SK-N-SH (cell line): ENCODE measurements around the gene RRN3. TPM values are rescaled to one million over a fixed set of nuclear protein-coding genes. Genes with fewer than 3 reads are reported as not detected.
A peak's percentile ranks its signal among the peaks of the same experiment; 100 is the strongest.

ENCODE experiments used
- CTCF ChIA-PET: fragments of 300-600, 350-600 bp; formaldehyde crosslinking; extraction: SDS; loops from one replicate; lab custom pipeline; 2021; lab: Yijun Ruan, JAX
- POLR2A ChIA-PET: fragments of 350-600 bp; sonication (Branson Sonifier 250); formaldehyde crosslinking; extraction: SDS; loops from one replicate; lab custom pipeline; 2020; ENCODE audit warnings: antibody characterized with exemption, inconsistent platforms; lab: Yijun Ruan, JAX
- DNase-seq: peaks from one replicate; pipeline ENCODE4 v3.0.0; 2012
- H2AFZ ChIP-seq: fragments of 200-600 bp; sonication (generic); 2 replicates; pipeline ENCODE4 v1.8.1; 2016; ENCODE audit warnings: antibody characterized with exemption, mild to moderate bottlenecking, low read depth
- H3F3A ChIP-seq: fragments of 200-600 bp; sonication (generic); replicated peaks from 2 replicates; pipeline ENCODE3; 2016; ENCODE audit warnings: antibody characterized with exemption, mild to moderate bottlenecking; ENCODE audit not compliant: insufficient read depth
- H3K27ac ChIP-seq, 2 experiments: fragments of 200-500 bp in 1 of 2; fragments of 200-600 bp in 1 of 2; sonication (Bioruptor generic) in 1 of 2; sonication (generic), shearing (Covaris generic) in 1 of 2; 2 replicates each; pipeline versions ENCODE4 v1.5.1 to v1.6.1; 2014 to 2016; ENCODE audit warnings: low read depth in 2 of 2, inconsistent platforms in 1 of 2, low read length in 1 of 2, mild to moderate bottlenecking in 1 of 2, mixed read lengths in 1 of 2
- H3K27me3 ChIP-seq: fragments of 200-600 bp; sonication (generic), shearing (Covaris generic); 2 replicates; pipeline ENCODE4 v1.6.1; 2016; ENCODE audit warnings: mixed run types; ENCODE audit not compliant: insufficient read depth
- H3K36me3 ChIP-seq, 2 experiments: fragments of 200-500 bp in 1 of 2; fragments of 200-600 bp in 1 of 2; sonication (Bioruptor generic) in 1 of 2; sonication (generic) in 1 of 2; replicated peaks in 1 of 2; 2 replicates each; pipeline versions ENCODE3 to v1.5.1; 2014 to 2016; ENCODE audit warnings: low read length in 1 of 2, mild to moderate bottlenecking in 1 of 2; ENCODE audit not compliant: insufficient read depth in 2 of 2, control insufficient read depth in 1 of 2
- H3K4me1 ChIP-seq, 2 experiments: fragments of 200-500 bp in 1 of 2; fragments of 200-600 bp in 1 of 2; sonication (Bioruptor generic) in 1 of 2; sonication (generic), shearing (Covaris generic) in 1 of 2; 2 replicates each; pipeline versions ENCODE4 v1.5.1 to v1.6.1; 2014 to 2016; ENCODE audit warnings: low read depth in 1 of 2, low read length in 1 of 2, mixed run types in 1 of 2; ENCODE audit not compliant: insufficient read depth in 2 of 2, control insufficient read depth in 1 of 2
- H3K4me2 ChIP-seq: fragments of 200-600 bp; sonication (generic), shearing (Covaris generic); 2 replicates; pipeline ENCODE4 v1.6.1; 2017; ENCODE audit warnings: mixed run types
- H3K4me3 ChIP-seq, 2 experiments: fragments of 200-500 bp in 1 of 2; fragments of 200-600 bp in 1 of 2; sonication (Bioruptor generic) in 1 of 2; sonication (generic), shearing (Covaris generic) in 1 of 2; 2 replicates each; pipeline versions ENCODE4 v1.5.1 to v1.8.1; 2014 to 2016; ENCODE audit warnings: low read depth in 2 of 2, inconsistent platforms in 1 of 2, low read length in 1 of 2, mild to moderate bottlenecking in 1 of 2, mixed read lengths in 1 of 2, moderate library complexity in 1 of 2
- H3K79me2 ChIP-seq: fragments of 200-600 bp; sonication (generic); 2 replicates; pipeline ENCODE4 v1.8.1; 2017; ENCODE audit warnings: mild to moderate bottlenecking; ENCODE audit not compliant: insufficient read depth
- H3K9ac ChIP-seq: fragments of 200-600 bp; sonication (generic); 2 replicates; pipeline ENCODE4 v1.6.1; 2017; ENCODE audit warnings: mixed run types
- H3K9me2 ChIP-seq: fragments of 200-600 bp; sonication (generic); 2 replicates; pipeline ENCODE4 v1.6.1; 2017; ENCODE audit warnings: mixed run types
- H3K9me3 ChIP-seq: fragments of 200-600 bp; sonication (generic); 2 replicates; pipeline ENCODE4 v1.6.1; 2017; ENCODE audit warnings: mixed run types, mild to moderate bottlenecking, moderate library complexity
- H4K20me1 ChIP-seq: fragments of 200-600 bp; sonication (generic); 2 replicates; pipeline ENCODE4 v1.6.1; 2017; ENCODE audit warnings: mild to moderate bottlenecking, mixed run types; ENCODE audit not compliant: insufficient read depth
- CTCF ChIP-seq: fragments of 200-600 bp; sonication (generic); IDR thresholded peaks from 2 replicates; pipeline ENCODE4 v1.6.1; 2017; ENCODE audit warnings: antibody characterized with exemption, mild to moderate bottlenecking, moderate library complexity
- EZH2phosphoT487 ChIP-seq: fragments of 200-600 bp; sonication (generic); IDR thresholded peaks from 2 replicates; pipeline ENCODE4 v1.6.1; 2017; ENCODE audit warnings: low read depth, mixed run types, mild to moderate bottlenecking, antibody characterized with exemption, moderate library complexity, borderline replicate concordance
- GABPA ChIP-seq: IDR thresholded peaks from 2 replicates; pipeline ENCODE4 v1.4.0; 2012; ENCODE audit warnings: low read depth, mild to moderate bottlenecking
- JUND ChIP-seq: IDR thresholded peaks from 2 replicates; pipeline ENCODE4 v1.4.0; 2012
- MEF2A ChIP-seq: IDR thresholded peaks from 2 replicates; pipeline ENCODE4 v1.4.0; 2012; ENCODE audit warnings: low read depth, borderline replicate concordance
- NRF1 ChIP-seq: IDR thresholded peaks from 2 replicates; pipeline ENCODE4 v1.6.1; 2012; ENCODE audit warnings: low read depth, mild to moderate bottlenecking, low read length
- POLR2AphosphoS5 ChIP-seq: IDR thresholded peaks from 2 replicates; pipeline ENCODE4 v1.6.1; 2012; ENCODE audit warnings: low read depth, low read length
- RCOR1 ChIP-seq: fragments of 150-350 bp; IDR thresholded peaks from 2 replicates; pipeline ENCODE4 v1.6.1; 2017; ENCODE audit warnings: antibody characterized with exemption, low read length
- RXRA ChIP-seq: IDR thresholded peaks from 2 replicates; pipeline ENCODE4 v1.4.0; 2012; ENCODE audit warnings: low read depth, mild to moderate bottlenecking, borderline replicate concordance
- TAF1 ChIP-seq: IDR thresholded peaks from 2 replicates; pipeline ENCODE4 v1.6.1; 2012; ENCODE audit warnings: low read depth, mild to moderate bottlenecking, low read length, moderate library complexity, borderline replicate concordance
- USF1 ChIP-seq: IDR thresholded peaks from 2 replicates; pipeline ENCODE4 v1.4.0; 2012; ENCODE audit warnings: low read depth, borderline replicate concordance
- ZBTB33 ChIP-seq: IDR thresholded peaks from 2 replicates; pipeline ENCODE4 v1.4.0; 2012; ENCODE audit warnings: low read depth, borderline replicate concordance
- WGBS: methylation state at CpG from one replicate; pipeline ENCODE4 v1.1.6; 2017; ENCODE audit warnings: low lambda C conversion rate; 5-methylcytosine and 5-hydroxymethylcytosine counted together
- polyA plus RNA-seq, 3 experiments: library from polyadenylated mRNA; depleted of rRNA; stranded (reverse); fragments of >200 nt; gene quantifications; 2 replicates each; pipeline ENCODE4 v1.2.3, GENCODE V29; 2012

The RRN3 gene
- polyA plus RNA-seq, 1 of the 3 experiments (the other 2 are of a cell fraction), result 21.3 TPM

GRCh38 chr16:15057681-15058417 lies 36.2 kb downstream of the RRN3 start:
- WGBS, result 90% methylated on average over 7 of the region's 7 CpGs
- Histone ChIP-seq H3K27ac (no peak overlapping the region), H3F3A (peaks cover 23% of the 10 kb centered on the region), H3K4me3 (no peak overlapping the region), H3K36me3 (peaks cover 40 to 41% of the 10 kb centered on the region in 2 experiments), H3K4me2 (no peak overlapping the region), H4K20me1 (no peaks in the 10 kb centered on the region), H3K9ac (no peak overlapping the region), H2AFZ (no peak overlapping the region), H3K9me2 (no peaks in the 10 kb centered on the region), H3K9me3 (no peaks in the 10 kb centered on the region), H3K27me3 (no peaks in the 10 kb centered on the region), H3K79me2 (peaks cover 29% of the 10 kb centered on the region)
- no peak for DNase-seq
- ChIA-PET CTCF (interaction anchor here (1.5 to 2.0 kb wide), 2 partner anchors 15 to 18 kb away, joined by 3 to 5 read pairs; no protein-coding TSS in a partner anchor), POLR2A (no interaction called here)
- no peak for TF ChIP-seq EZH2phosphoT487
- no peak for TF ChIP-seq CTCF
- no peak for TF ChIP-seq USF1
- TF ChIP-seq MEF2A, result no peak
- TF ChIP-seq RXRA, result no peak
- TF ChIP-seq, all 33 proteins: peak for 0
- peaks cover 0 to 13% of the 10 kb centered on the region in 2 experiments; a peak in 1 of 4 replicates for H3K4me1 ChIP-seq

GRCh38 chr16:15055141-15056053 lies 38.7 kb downstream of the RRN3 start:
- Histone ChIP-seq H3K9ac (peak overlapping the region; percentile 91), H4K20me1 (0 out of 2 replicates have a peak, but pooled peaks cover 3% of the 10 kb centered on the region), H3K27ac (peak overlapping the region; percentile 42 to 67; a peak in 3 of 4 replicates), H3K4me2 (peak overlapping the region; percentile 94), H3K9me2 (no peaks in the 10 kb centered on the region), H3F3A (peaks cover 18% of the 10 kb centered on the region), H3K4me3 (peak overlapping the region; percentile 94 to 95), H3K36me3 (peaks cover 17% of the 10 kb centered on the region in 2 experiments), H2AFZ (peak overlapping the region; percentile 95), H3K27me3 (no peaks in the 10 kb centered on the region), H3K4me1 (peaks cover 0 to 13% of the 10 kb centered on the region in 2 experiments; a peak in 1 of 4 replicates), H3K9me3 (no peaks in the 10 kb centered on the region), H3K79me2 (peaks cover 51% of the 10 kb centered on the region)
- WGBS, result 14% methylated on average over 17 of the region's 81 CpGs
- ChIA-PET POLR2A (interaction anchor here (0.6 to 1.6 kb wide), 2 partner anchors 39 to 588 kb away, joined by 4 to 6 read pairs; partner anchors contain the start of gene RRN3), CTCF (interaction anchor here (0.6 to 2.2 kb wide), 4 partner anchors 12 to 41 kb away, joined by 3 to 6 read pairs (median 3); no protein-coding TSS in a partner anchor)
- DNase-seq, result no peak
- TF ChIP-seq NRF1 (no peak), MEF2A (no peak), GABPA (no peak), POLR2AphosphoS5 (no peak; the same call in 1 of the 2 replicates), ZBTB33 (no peak), TAF1 (no peak), RCOR1 (0 out of 2 replicates have a peak, but pooled peaks have one; percentile 13), CTCF (peak; percentile 36), JUND (no peak)
